22Rv1 (cell line): ENCODE data around the gene TMEM164.
"Not testable (repeated sequence)": the region's sequence is repeated elsewhere in the genome, so short reads cannot be mapped to it uniquely, and the experiment has no call there.

Source experiments
- H3K27ac ChIP-seq: fragments of 450-650 bp; 2 replicates; pipeline ENCODE4 v1.5.1; 2017
- ZFX ChIP-seq: fragments of 450-650 bp; IDR thresholded peaks from 2 replicates; pipeline ENCODE4 v1.6.1; 2017; ENCODE audit warnings: antibody characterized with exemption, borderline replicate concordance
- TF ChIP-seq, protein P1 (sequence below): fragments of 450-650 bp; IDR thresholded peaks from 2 replicates; pipeline ENCODE4 v1.5.1; 2017; ENCODE audit warnings: mild to moderate bottlenecking

Gene TMEM164

DNA sequence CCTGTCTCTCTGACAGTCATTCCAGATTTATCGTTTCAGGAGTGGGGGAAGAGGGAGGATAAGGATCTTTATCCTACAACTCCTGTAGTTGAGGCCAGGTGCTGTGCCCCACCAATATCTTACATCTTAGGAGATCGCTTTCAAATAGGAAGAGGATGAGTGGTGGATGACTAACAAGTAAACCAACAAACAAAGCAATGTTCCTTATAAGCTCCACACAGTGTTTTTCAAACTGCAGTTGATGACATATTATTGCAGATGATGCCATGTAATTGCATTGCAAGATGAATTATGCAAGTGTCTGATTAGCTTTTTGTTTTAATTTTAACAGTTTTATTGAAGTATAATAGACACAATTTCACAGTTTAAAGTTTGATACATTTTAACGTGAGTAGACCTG, 35.8 kb upstream of the TMEM164 start:
- H3K27ac ChIP-seq: no peak overlapping the region
- TF ChIP-seq, protein P1, sequence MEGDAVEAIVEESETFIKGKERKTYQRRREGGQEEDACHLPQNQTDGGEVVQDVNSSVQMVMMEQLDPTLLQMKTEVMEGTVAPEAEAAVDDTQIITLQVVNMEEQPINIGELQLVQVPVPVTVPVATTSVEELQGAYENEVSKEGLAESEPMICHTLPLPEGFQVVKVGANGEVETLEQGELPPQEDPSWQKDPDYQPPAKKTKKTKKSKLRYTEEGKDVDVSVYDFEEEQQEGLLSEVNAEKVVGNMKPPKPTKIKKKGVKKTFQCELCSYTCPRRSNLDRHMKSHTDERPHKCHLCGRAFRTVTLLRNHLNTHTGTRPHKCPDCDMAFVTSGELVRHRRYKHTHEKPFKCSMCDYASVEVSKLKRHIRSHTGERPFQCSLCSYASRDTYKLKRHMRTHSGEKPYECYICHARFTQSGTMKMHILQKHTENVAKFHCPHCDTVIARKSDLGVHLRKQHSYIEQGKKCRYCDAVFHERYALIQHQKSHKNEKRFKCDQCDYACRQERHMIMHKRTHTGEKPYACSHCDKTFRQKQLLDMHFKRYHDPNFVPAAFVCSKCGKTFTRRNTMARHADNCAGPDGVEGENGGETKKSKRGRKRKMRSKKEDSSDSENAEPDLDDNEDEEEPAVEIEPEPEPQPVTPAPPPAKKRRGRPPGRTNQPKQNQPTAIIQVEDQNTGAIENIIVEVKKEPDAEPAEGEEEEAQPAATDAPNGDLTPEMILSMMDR: no peak
- no peak for TF ChIP-seq ZFX

DNA sequence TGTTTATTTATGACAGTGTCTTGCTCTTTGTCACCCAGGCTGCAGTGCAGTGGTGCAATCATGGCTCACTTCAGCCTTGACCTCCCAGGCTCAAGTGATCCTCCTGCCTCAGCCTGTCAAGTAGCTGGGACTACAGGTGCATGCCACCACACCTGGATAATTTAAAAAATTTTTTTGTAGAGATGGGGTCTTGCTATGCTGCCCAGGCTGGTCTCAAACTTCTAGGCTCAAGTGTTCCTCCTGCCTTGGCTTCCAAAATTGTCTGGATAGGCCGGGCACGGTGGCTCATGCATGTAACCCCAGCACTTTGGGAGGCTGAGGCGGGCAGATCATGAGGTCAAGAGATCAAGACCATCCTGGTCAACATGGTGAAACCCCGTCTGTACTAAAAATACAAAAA, 32.1 kb upstream of the TMEM164 start:
- H3K27ac ChIP-seq: not testable (repeated sequence)

DNA sequence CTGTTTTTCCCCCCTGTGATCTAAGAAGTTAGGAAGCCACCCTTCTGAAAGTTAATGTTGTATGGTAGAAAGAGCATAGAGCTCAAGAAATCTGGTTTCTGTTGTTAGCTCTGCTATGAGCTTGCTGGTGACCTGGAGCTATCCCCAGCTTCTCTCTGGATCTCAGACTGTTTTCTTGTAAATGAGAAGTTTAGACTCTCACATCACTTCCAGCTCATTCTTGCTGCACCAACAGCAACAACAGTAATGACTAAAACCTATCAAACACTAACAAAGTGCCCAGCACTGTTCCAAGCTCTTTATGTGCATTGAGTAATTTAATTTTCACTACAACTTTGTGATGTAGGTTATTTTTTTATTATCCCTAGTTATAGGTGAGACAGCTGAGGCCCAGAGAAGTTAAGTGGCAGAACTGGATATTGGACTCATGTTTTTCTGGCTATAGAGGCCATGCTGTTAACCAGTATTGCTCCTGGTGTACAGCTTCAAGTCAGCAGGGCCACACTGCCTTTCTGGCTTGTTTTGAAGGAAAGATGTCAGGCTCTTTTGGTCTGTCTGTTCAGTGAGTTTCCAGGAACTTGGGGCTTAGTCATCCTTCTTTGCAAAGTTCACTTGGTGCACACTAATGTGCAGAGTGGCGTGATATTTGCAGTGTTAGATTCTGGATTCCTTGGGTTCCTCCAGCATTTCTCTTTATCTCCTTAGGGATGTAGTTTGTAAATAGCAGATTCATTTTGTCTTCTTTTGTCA, 27.8 kb upstream of the TMEM164 start:
- no peak for TF ChIP-seq ZFX
- no peak overlapping the region for H3K27ac ChIP-seq

DNA sequence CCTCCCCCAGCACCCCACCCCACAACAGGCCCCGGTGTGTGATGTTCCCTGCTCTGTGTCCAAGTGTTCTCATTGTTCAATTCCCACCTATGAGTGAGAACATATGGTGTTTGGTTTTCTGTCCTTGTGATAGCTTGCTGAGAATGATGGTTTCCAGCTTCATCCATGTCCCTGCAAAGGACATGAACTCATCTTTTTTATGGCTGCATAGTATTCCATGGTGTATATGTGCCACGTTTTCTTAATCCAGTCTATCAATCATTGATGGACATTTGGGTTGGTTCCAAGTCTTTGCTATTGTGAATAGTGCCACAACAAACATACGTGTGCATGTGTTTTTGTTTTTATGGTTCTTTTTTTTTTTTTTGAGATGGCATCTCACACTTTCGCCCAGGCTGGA, 17.7 kb upstream of the TMEM164 start:
- H3K27ac ChIP-seq: not testable (repeated sequence)

DNA sequence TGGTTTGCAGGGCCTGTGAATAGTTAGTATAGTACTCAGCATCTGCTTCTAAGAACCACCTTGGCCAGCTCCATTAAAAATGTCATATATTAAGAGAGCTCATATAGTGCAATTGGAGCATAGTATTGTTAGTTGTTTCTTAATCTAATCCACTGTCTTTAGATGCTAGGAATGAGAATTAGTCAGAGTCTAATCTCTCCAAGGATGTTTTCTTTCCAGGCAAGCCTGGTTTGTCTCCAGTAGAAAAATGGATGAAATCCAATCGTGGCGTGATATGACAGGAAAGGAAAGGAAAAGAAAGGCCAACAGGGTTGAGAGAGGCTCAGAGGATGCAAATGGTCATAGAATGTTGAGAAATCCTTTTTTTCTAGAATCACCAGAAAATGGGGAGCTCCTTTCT, 15.0 kb upstream of the TMEM164 start:
- no peak overlapping the region for H3K27ac ChIP-seq
- no peak for TF ChIP-seq ZFX
- TF ChIP-seq, protein P1: no peak

DNA sequence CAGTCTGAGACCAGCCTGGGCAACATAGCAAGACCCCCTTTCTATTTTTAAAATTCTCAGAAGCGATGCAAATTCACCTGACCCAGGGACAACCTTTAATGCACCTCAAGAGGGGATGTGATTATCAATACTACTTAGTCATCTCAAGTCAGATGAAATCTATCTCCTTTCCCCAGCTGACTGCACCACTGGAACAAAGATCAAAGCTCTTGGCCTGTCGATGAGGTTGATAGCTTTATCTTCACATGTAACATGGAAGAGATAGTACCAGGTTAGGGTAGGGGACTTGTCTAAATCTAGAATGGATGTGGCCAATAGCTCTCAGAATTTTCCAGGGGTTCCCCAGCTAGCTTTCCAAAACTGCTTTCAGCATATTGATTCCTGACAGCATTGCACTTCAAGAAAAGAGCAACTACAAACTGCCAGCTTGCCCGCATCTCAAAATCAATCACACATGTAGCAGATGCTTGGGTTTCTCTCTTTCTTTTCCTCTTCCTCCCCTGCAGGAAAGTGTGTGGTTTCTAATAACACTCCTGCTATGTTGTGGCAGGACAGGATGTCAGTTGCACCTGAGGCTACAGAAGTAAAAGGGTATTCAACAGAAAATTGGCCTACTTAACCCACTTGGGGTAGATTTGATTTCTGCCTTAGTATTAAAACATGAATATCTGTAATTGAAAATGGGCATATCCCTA, 12.2 kb upstream of the TMEM164 start:
- H3K27ac ChIP-seq: no peak overlapping the region
- TF ChIP-seq ZFX: no peak
- TF ChIP-seq, protein P1: no peak

DNA sequence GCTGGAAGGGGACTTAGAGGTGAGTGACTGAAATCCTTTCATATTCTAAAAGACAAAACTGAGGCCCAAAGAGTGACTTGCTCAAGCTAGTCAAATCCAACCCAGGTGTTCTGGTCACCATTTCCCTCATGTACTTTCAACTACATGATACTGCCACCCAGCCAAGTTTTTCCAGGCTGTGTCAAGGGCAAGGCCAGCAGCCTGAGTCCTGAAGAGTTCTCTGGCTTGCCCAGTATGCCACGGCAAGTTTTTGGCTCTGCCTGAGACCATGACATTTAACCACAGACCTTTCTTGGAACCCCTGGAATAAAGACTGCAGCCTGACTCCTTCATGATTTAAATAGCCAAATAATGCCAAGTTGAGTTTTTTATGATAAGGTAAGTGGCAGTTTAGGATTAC, 10.7 kb upstream of the TMEM164 start:
- H3K27ac ChIP-seq: no peak overlapping the region
- TF ChIP-seq, protein P1: no peak
- TF ChIP-seq ZFX: no peak

DNA sequence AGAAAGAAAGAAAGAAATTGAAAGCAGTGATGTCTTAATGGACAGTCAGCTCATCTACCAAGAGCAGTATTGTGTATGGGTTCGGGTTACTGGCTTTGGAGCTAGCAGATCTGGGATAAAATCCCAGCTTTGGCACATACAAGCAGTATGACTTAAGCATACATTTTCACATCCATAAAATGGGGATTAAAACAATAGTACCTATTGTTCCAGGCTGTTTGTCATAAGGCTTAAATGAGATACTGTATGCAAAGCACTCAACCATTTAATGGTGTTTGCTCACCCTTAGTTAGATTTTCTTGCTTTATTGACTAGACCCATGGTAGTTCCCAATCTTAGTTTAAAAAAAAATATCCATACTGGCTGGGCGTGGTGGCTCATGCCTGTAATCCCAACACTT, 7.8 kb upstream of the TMEM164 start:
- H3K27ac ChIP-seq: no peak overlapping the region
- no peak for TF ChIP-seq ZFX
- TF ChIP-seq, protein P1: no peak

DNA sequence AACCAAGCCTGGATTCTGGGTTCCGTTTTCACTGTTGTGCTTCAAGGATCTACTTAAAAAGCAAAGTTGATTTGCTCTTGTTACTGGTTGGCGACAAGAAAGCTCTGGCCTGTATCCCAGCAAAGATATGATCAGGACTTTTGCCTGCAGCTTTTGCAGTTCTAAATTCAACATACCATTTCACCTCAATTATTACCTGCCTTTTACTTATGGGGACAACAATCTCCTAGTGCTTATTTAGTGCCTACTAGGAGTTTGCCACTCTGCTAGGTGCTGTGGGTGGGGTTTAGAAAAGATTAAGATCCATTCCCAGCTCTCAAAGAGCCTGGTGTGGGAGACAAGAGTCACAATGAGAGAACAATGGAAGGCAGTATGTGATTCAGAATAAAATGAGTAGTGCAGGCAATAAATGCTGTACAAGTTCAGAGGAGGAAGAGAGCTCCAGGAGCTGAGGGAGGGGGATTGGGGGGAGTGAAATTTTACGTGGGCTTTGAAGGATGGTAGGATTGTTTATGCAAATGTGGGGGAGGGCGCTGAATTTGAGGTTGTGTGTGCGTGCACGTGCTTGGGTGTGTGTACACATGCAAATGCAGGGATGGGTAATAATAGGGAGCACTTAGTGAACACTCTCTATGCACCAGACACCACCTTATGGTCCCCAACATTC, 5.0 kb upstream of the TMEM164 start:
- TF ChIP-seq, protein P1: no peak
- TF ChIP-seq ZFX: no peak
- peak overlapping the region; percentile 53 for H3K27ac ChIP-seq
